ENCODE measurements around the gene SSBP3. TPM values are rescaled to one million over a fixed set of nuclear protein-coding genes. Genes with fewer than 3 reads are reported as not detected.

SSBP3 gene
- total RNA-seq, 1 experiment from 2014 or later = 115 TPM

GRCh38 chr1:54354899-54355298, 51.3 kb downstream of the SSBP3 start:
- Mint-ChIP-seq H3K27me3 (ENCODE audit: low read depth) (no peaks in the 10 kb centered on the region), H3K36me3 (peaks cover 13% of the 10 kb centered on the region), H3K4me3 (0 out of 2 replicates have a peak overlapping the region, but pooled peaks have one; percentile 15), H3K27ac (peak overlapping the region; percentile 55; the same call in 1 of the 2 replicates), H3K9me3 (no peaks in the 10 kb centered on the region), H3K4me1 (peaks cover 94% of the 10 kb centered on the region)
- ChIA-PET CTCF (no interaction called here), POLR2A (no interaction called here)
- ATAC-seq (no peak; the same call in 1 of the 2 replicates), DNase-seq (ENCODE audit: low spot score) (no peak)
- TF ChIP-seq, protein P1, sequence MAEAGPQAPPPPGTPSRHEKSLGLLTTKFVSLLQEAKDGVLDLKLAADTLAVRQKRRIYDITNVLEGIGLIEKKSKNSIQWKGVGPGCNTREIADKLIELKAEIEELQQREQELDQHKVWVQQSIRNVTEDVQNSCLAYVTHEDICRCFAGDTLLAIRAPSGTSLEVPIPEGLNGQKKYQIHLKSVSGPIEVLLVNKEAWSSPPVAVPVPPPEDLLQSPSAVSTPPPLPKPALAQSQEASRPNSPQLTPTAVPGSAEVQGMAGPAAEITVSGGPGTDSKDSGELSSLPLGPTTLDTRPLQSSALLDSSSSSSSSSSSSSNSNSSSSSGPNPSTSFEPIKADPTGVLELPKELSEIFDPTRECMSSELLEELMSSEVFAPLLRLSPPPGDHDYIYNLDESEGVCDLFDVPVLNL (CRISPR knock-in tag; IDR thresholded peaks at IDR 0.05; ENCODE audit: borderline replicate concordance, low read depth) = no peak
- no peak for TF ChIP-seq ZNF281 (CRISPR knock-in tag; IDR thresholded peaks at IDR 0.05)

DNA sequence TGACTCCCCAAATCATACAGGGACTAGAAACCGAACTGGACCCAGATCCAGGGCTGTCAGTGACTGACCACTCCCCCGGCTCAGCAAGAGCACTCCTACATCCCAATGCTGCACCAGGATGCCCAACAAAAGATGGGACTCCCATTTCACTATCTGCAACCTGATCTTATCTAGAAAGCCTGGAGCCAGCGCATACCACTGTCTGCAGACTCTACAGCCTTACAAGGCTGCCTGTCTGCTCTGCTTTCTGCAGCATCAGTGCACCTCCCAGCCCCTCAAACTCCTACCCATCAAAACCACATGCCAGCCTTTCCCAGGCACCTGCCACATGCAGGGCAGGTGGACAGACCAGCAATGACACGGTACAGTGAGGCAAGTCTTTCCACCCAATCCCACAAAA, 52.2 kb downstream of the SSBP3 start:
- no peak for DNase-seq (ENCODE audit: low spot score)
- Mint-ChIP-seq H3K4me3 (no peak overlapping the region; the same call in 1 of the 2 replicates), H3K36me3 (peaks cover 10% of the 10 kb centered on the region; the same call in 1 of the 2 replicates)

More for the DNA sequence above, 52.2 kb downstream of the SSBP3 start:
- ATAC-seq = peak; percentile 34
- H3K27me3 Mint-ChIP-seq (ENCODE audit: low read depth) = no peaks in the 10 kb centered on the region
- H3K4me1 Mint-ChIP-seq = peaks cover 96% of the 10 kb centered on the region
- H3K27ac Mint-ChIP-seq = peak overlapping the region; percentile 39
- no peaks in the 10 kb centered on the region for H3K9me3 Mint-ChIP-seq
- TF ChIP-seq NFATC4 (CRISPR knock-in tag; IDR thresholded peaks at IDR 0.05) = no peak
- TF ChIP-seq, protein P2, sequence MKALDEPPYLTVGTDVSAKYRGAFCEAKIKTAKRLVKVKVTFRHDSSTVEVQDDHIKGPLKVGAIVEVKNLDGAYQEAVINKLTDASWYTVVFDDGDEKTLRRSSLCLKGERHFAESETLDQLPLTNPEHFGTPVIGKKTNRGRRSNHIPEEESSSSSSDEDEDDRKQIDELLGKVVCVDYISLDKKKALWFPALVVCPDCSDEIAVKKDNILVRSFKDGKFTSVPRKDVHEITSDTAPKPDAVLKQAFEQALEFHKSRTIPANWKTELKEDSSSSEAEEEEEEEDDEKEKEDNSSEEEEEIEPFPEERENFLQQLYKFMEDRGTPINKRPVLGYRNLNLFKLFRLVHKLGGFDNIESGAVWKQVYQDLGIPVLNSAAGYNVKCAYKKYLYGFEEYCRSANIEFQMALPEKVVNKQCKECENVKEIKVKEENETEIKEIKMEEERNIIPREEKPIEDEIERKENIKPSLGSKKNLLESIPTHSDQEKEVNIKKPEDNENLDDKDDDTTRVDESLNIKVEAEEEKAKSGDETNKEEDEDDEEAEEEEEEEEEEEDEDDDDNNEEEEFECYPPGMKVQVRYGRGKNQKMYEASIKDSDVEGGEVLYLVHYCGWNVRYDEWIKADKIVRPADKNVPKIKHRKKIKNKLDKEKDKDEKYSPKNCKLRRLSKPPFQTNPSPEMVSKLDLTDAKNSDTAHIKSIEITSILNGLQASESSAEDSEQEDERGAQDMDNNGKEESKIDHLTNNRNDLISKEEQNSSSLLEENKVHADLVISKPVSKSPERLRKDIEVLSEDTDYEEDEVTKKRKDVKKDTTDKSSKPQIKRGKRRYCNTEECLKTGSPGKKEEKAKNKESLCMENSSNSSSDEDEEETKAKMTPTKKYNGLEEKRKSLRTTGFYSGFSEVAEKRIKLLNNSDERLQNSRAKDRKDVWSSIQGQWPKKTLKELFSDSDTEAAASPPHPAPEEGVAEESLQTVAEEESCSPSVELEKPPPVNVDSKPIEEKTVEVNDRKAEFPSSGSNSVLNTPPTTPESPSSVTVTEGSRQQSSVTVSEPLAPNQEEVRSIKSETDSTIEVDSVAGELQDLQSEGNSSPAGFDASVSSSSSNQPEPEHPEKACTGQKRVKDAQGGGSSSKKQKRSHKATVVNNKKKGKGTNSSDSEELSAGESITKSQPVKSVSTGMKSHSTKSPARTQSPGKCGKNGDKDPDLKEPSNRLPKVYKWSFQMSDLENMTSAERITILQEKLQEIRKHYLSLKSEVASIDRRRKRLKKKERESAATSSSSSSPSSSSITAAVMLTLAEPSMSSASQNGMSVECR (CRISPR knock-in tag; IDR thresholded peaks at IDR 0.05; ENCODE audit: borderline replicate concordance) = no peak
- TF ChIP-seq GTF2I (CRISPR knock-in tag; conservative IDR thresholded peaks at IDR 0.05) = no peak
- no peak for TF ChIP-seq FOXK1 (CRISPR knock-in tag; IDR thresholded peaks at IDR 0.05)
- no peak for TF ChIP-seq NR2C2 (CRISPR knock-in tag; IDR thresholded peaks at IDR 0.05)
- TF ChIP-seq, protein P1 (CRISPR knock-in tag; IDR thresholded peaks at IDR 0.05; ENCODE audit: borderline replicate concordance, low read depth) = no peak
- TF ChIP-seq, protein P3, sequence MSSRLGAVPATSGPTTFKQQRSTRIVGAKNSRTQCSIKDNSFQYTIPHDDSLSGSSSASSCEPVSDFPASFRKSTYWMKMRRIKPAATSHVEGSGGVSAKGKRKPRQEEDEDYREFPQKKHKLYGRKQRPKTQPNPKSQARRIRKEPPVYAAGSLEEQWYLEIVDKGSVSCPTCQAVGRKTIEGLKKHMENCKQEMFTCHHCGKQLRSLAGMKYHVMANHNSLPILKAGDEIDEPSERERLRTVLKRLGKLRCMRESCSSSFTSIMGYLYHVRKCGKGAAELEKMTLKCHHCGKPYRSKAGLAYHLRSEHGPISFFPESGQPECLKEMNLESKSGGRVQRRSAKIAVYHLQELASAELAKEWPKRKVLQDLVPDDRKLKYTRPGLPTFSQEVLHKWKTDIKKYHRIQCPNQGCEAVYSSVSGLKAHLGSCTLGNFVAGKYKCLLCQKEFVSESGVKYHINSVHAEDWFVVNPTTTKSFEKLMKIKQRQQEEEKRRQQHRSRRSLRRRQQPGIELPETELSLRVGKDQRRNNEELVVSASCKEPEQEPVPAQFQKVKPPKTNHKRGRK (CRISPR knock-in tag; IDR thresholded peaks at IDR 0.05; ENCODE audit: borderline replicate concordance) = no peak
- TF ChIP-seq TEAD4 (CRISPR knock-in tag; IDR thresholded peaks at IDR 0.05) = no peak
- no peak for TF ChIP-seq PREB (CRISPR knock-in tag; IDR thresholded peaks at IDR 0.05; ENCODE audit: borderline replicate concordance)
- TF ChIP-seq, protein P4, sequence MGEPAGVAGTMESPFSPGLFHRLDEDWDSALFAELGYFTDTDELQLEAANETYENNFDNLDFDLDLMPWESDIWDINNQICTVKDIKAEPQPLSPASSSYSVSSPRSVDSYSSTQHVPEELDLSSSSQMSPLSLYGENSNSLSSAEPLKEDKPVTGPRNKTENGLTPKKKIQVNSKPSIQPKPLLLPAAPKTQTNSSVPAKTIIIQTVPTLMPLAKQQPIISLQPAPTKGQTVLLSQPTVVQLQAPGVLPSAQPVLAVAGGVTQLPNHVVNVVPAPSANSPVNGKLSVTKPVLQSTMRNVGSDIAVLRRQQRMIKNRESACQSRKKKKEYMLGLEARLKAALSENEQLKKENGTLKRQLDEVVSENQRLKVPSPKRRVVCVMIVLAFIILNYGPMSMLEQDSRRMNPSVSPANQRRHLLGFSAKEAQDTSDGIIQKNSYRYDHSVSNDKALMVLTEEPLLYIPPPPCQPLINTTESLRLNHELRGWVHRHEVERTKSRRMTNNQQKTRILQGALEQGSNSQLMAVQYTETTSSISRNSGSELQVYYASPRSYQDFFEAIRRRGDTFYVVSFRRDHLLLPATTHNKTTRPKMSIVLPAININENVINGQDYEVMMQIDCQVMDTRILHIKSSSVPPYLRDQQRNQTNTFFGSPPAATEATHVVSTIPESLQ (CRISPR knock-in tag; IDR thresholded peaks at IDR 0.05) = no peak
- TF ChIP-seq ZNF232 (CRISPR knock-in tag; IDR thresholded peaks at IDR 0.05) = no peak
- TF ChIP-seq CBFB (CRISPR knock-in tag; IDR thresholded peaks at IDR 0.05; ENCODE audit: low read depth) = no peak
- ChIA-PET CTCF (no interaction called here), POLR2A (no interaction called here)

All from WTC11 (cell line).